ENCODE data around the gene STXBP6.
"Not testable (repeated sequence)": the region's sequence is repeated elsewhere in the genome, so short reads cannot be mapped to it uniquely, and the experiment has no call there.

Gene STXBP6

DNA sequence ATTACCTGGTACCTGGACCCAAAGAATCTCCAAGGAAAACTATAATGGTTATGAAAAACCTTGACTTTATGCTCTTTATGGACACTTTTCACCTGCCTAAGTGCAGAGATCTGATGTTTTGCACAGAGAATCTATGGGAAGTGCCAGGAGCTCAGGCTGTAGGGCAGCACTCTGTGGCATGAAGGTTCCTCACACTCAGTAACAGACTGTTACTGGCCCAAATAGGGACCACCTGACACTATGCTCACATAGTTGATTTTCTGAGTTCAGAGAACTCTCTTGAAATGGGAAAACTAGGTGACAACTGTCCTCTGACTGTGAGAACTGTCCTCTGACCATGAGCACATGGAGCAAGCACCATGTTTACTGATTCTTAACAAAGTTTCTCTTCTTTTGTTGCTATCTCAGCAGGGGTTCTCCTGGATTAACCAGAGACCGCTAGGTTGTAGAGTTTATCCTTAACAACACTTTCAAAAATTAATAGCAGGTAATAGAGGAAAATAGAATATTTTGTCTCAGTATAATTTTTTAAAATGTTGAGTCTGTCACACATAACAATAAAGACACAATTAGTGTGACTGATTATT, 101.6 kb downstream of the STXBP6 start:
- no peak for DNase-seq (ENCODE audit: low read depth in 1 of 2, low spot score in 1 of 2)
- in situ Hi-C loops (cut with HindIII; ENCODE audit: low pct_unique_long_range_greater_than_20kb, low sequenced_read_pairs): no loop called here
- TF ChIP-seq JUND (IDR thresholded peaks at IDR 0.05; ENCODE audit: low read depth): no peak

DNA sequence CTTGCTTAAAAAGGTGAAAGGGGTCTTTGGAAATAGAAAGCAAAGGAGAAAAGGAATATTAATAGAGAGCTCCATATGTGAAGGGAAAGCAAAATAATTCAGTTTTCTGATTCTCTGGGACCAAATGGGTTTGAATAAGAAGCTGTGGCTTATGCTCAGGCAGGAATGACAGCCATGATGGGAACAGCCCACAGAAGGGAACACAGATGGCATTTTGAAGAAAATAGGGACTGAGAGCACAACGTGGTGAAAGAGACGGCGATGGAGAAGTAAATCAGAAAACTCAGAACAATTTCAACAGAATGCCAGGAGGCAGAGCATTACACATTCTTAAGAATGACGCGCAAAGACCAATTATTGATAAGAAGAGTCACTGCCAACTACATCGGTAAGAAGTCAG, 102.8 kb downstream of the STXBP6 start:
- in situ Hi-C loops (cut with HindIII; ENCODE audit: low pct_unique_long_range_greater_than_20kb, low sequenced_read_pairs): no loop called here
- no peak for TF ChIP-seq JUND (IDR thresholded peaks at IDR 0.05; ENCODE audit: low read depth)
- DNase-seq (ENCODE audit: low read depth in 1 of 2, low spot score in 1 of 2): no peak

DNA sequence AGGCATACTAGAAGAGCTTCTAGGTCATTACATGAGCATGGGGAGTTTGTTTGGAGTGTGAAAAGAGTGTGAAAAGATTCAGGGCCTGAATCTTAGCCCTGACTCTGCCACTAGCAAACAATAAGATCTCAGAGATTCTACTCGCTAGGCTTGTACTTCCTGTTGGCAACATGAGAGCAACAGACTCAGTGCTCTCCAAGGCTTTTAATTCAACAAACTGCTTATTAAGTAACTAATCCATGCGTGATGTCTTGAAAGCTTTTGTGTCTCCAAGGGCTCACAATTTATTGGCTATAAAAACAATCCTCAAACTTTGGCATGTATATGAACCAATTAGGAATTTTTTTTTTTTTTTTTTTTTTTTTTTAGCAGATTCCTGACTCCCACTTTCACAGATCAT, 105.1 kb downstream of the STXBP6 start:
- in situ Hi-C loops (cut with HindIII; ENCODE audit: low pct_unique_long_range_greater_than_20kb, low sequenced_read_pairs): no loop called here
- DNase-seq (ENCODE audit: low read depth in 1 of 2, low spot score in 1 of 2): peak in 1 of 2 experiments; percentile 48
- no peak for TF ChIP-seq JUND (IDR thresholded peaks at IDR 0.05; ENCODE audit: low read depth)

DNA sequence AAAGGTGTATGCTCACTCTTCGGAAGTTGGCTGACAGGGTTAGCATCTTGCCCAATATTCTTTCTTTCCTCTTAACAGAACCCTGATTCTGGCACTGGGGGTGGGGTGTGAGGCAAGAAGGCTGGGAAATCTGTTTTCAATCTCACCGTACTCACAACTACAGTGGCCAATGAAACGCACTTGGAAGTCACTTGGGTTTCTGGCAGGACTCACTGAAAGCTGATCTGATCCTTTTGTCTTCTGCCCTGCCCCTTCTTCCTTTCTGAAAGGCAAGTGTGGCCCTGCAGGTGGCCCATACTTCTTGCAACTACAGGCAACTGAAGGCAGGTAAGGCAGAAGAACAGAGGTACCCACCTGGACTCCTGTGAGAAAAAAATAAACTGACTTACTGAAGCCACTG, 106.9 kb downstream of the STXBP6 start:
- in situ Hi-C loops (cut with HindIII; ENCODE audit: low pct_unique_long_range_greater_than_20kb, low sequenced_read_pairs): no loop called here
- no peak for TF ChIP-seq JUND (IDR thresholded peaks at IDR 0.05; ENCODE audit: low read depth)
- peak in 1 of 2 experiments; percentile 25 for DNase-seq (ENCODE audit: low read depth in 1 of 2, low spot score in 1 of 2)

DNA sequence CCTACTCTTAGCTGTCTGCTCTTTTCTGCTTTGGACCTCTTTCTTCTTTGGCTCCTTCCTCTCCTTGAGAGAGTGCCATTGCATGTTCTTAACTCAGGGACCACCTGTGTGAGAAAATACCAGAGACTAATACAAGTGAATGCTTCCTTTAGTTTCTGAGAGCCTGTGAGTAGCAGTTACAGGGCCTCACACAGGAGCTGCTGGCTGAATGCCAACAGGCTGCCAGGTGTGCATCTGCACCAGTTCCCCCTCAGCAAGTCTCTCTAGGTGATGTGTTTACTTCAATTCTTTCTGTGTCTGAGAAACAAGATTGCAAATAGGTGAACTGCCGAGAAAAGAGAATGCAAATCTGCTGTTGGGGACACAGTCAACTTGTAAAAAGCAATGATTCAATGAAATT, 108.2 kb downstream of the STXBP6 start:
- in situ Hi-C loops (cut with HindIII; ENCODE audit: low pct_unique_long_range_greater_than_20kb, low sequenced_read_pairs): no loop called here
- DNase-seq (ENCODE audit: low read depth in 1 of 2, low spot score in 1 of 2): peak in 1 of 2 experiments; percentile 22
- TF ChIP-seq JUND (IDR thresholded peaks at IDR 0.05; ENCODE audit: low read depth): no peak

DNA sequence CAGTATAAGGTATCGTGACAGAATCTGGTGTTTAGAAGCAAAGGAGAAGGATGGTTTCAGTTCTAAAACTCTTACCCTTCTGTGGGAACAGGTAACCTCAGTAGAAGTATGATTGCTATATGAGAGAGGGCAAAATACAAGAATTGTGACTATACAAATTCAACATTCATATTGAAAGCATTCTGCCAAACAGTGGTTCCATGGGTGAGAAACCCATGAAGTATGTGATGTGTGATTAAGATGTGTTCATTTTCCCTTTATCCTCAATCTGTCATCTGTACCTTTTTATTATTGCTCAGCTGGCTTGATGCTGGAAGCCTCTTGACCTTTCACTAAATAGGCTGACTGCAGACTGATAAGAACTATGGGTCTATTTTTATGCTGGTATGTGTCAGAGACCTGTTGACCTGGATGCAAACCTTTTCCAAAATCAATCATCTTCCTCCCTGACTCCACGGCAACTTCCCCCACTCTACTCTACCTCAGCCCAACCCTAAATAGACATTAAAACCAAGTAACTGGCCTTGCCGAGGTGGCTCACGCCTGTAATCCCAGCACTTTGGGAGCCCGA, 109.6 kb downstream of the STXBP6 start:
- in situ Hi-C loops (cut with HindIII; ENCODE audit: low pct_unique_long_range_greater_than_20kb, low sequenced_read_pairs): no loop called here
- TF ChIP-seq JUND (IDR thresholded peaks at IDR 0.05; ENCODE audit: low read depth): no peak
- no peak for DNase-seq (ENCODE audit: low read depth in 1 of 2, low spot score in 1 of 2)

DNA sequence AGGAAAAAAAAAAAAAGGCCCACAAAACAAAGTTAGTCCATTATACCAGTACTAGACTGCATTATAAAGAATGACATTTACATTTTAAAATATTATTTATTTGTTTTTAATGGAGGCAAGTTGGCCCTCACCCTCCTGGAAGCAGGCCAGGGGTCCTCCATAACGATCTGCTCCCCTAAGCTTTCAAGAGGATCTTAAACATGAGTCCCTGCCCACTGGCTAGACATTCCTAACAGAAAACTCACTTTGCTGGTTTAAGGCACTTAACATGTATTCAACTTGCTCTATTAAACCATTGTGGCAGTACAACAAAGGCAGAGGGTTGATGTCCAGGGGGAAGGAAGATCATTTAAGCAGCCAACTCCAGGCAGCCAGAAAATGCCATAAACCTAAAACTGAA, 111.4 kb downstream of the STXBP6 start:
- no peak for DNase-seq (ENCODE audit: low read depth in 1 of 2, low spot score in 1 of 2)
- TF ChIP-seq JUND (IDR thresholded peaks at IDR 0.05; ENCODE audit: low read depth): no peak
- in situ Hi-C loops (cut with HindIII; ENCODE audit: low pct_unique_long_range_greater_than_20kb, low sequenced_read_pairs): no loop called here

DNA sequence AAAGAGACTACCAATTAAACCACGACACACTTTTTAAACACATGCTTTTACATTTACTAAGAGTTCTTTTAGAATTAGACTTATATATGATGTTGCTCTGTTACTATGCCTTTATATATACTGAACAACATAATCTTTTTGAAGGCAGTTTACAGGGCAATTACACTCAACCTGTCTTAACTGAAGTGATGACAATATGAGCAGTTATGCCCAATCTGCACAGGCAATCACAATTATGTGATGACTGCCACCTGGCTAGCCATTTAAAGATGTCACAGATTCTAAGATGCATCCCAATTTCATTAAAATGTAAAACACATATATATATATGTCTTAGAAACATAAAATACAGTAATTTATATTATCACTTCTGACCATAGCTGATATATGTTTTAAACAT, 112.6 kb downstream of the STXBP6 start:
- DNase-seq (ENCODE audit: low read depth in 1 of 2, low spot score in 1 of 2): no peak
- in situ Hi-C loops (cut with HindIII; ENCODE audit: low pct_unique_long_range_greater_than_20kb, low sequenced_read_pairs): no loop called here
- no peak for TF ChIP-seq JUND (IDR thresholded peaks at IDR 0.05; ENCODE audit: low read depth)

DNA sequence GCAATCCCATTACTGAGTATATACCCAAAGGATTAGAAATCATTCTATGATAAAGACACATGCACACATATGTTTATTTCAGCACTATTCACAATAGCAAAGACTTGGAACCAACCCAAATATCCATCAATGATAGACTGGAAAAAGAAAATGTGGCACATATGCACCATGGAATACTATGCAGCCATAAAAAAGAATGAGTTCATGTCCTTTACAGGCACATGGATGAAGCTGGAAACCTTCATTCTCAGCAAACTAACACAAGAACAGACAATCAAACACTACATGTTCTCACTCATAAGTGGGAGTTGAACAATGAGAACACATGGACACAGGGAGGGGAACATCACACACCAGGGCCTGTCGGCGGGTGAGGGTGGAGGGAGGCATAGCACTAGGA, 113.2 kb downstream of the STXBP6 start:
- DNase-seq (ENCODE audit: low read depth in 1 of 2, low spot score in 1 of 2); in situ Hi-C loops (cut with HindIII; ENCODE audit: low pct_unique_long_range_greater_than_20kb, low sequenced_read_pairs): not testable (repeated sequence)

DNA sequence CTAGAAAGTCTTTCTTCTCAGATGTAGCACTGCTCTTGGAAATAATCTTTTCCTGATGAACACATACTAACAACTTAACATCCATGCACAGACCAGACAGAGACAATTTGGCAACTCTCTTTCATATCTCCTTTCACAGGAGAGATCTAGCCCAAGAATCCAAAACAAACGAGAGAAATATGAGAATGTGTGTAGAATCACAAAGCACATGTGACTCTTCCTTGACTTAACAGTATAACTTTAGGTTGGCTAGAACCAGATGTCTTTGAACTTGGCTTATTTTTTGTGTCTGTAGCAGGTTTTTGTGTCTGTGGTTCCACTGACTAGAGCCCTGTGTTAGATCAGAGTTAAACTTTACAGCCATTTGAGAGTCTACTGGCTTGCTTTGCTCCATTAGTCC, 114.2 kb downstream of the STXBP6 start:
- no peak for TF ChIP-seq JUND (IDR thresholded peaks at IDR 0.05; ENCODE audit: low read depth)
- DNase-seq (ENCODE audit: low read depth in 1 of 2, low spot score in 1 of 2): no peak
- in situ Hi-C loops (cut with HindIII; ENCODE audit: low pct_unique_long_range_greater_than_20kb, low sequenced_read_pairs): no loop called here

DNA sequence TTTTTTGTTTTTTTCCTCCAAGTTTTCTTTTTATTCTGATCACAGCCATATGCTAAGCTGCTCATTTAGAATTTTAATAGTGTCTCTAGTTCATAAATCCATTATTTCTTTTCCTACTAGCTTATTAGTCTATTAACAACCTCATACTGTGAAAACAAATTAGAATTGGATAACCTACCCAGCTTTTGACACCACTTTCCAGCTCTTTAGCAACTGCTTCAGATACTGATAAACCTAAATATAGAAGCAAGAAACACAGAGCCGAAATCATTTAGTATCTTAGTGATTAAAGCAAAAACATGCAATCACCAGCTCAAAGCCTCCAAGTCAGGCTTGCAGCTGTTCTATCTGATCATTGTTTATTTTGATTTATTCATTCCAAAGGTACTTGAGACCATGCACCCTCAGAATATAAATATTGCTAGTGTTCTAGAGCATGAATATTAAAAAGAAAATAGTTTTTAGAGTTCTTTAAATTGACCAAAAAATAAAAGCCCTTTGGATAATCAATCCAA, 121.5 kb downstream of the STXBP6 start:
- TF ChIP-seq JUND (IDR thresholded peaks at IDR 0.05; ENCODE audit: low read depth): no peak
- in situ Hi-C loops (cut with HindIII; ENCODE audit: low pct_unique_long_range_greater_than_20kb, low sequenced_read_pairs): no loop called here
- DNase-seq (ENCODE audit: low read depth in 1 of 2, low spot score in 1 of 2): no peak

DNA sequence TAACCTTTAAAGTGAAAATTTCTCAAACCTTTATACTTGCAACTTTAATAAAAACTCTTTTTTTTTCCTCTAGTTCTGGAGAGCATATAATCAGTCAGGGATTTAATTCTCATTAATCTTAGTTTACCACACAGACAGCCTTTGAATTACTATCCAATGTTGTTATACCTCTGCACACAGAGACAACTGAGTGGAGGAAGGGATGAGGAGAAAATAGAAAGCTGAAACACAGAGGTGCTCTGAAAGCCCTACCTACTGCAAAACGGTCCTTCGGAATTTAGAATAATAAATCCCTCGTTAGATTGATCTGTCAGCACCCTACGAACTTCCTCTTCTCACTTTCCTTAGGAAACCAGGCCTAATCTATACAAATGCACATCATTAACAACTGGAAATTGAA, 122.1 kb downstream of the STXBP6 start:
- in situ Hi-C loops (cut with HindIII; ENCODE audit: low pct_unique_long_range_greater_than_20kb, low sequenced_read_pairs): no loop called here
- no peak for DNase-seq (ENCODE audit: low read depth in 1 of 2, low spot score in 1 of 2)
- no peak for TF ChIP-seq JUND (IDR thresholded peaks at IDR 0.05; ENCODE audit: low read depth)

DNA sequence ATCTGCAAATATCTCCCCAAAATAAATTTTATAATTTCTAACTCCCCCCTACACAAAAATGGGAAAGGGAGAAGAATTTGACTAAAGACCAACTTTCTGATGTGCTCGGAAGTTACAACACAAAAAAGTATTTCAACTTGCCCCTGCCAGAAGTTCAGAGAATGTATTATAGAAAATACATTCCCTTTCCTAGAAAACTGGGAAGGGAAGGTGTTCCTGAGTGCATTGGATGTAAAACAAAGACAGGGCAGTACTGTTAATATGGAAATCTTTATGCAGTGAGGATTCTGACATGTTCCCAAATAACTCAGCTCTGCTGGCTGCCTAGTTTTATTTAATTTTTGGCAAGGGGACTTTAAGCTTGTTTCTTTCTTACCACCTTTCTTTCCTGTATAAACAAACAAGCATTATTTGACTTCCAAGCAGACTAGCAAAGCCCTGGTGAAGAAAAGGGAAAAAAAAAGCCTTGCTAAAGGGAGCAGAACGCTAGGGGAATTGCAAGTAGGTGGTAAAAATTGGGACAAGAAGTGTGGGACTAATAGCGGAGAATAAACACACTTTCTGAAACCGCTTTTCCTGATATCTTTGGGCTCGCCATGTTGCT, 124.1 kb downstream of the STXBP6 start:
- in situ Hi-C loops (cut with HindIII; ENCODE audit: low pct_unique_long_range_greater_than_20kb, low sequenced_read_pairs): no loop called here
- TF ChIP-seq JUND (IDR thresholded peaks at IDR 0.05; ENCODE audit: low read depth): no peak
- no peak for DNase-seq (ENCODE audit: low read depth in 1 of 2, low spot score in 1 of 2)
